Activated naive CD8-positive, alpha-beta T cell treated with anti-CD3 and anti-CD28 coated beads, Interleukin-2, amount 50 U/mL, for 16 hours (primary cell): ENCODE measurements around the gene PJVK.
A peak's percentile ranks its signal among the peaks of the same experiment; 100 is the strongest.

Experiments used
- DNase-seq: peaks from one replicate; pipeline ENCODE4 v3.0.0-alpha.2; 2020; ENCODE audit warnings: low read depth, low spot score

Gene PJVK

GRCh38 chr2:178480227-178481181 is 29.3 kb downstream of the PJVK start, which contains the start of gene PLEKHA3:
PLEKHA3 (plus strand) TSS chr2:178480457; CDS start chr2:178480870, 413 bp downstream.
- peak; percentile 36 for DNase-seq

- no peak for DNase-seq
Observed at GRCh38 chr2:178482437-178482836, 31.3 kb downstream of the PJVK start.

GRCh38 chr2:178484245-178485041 is 33.3 kb downstream of the PJVK start:
- DNase-seq, result no peak

- DNase-seq, result no peak
Observed at GRCh38 chr2:178485356-178485755, 34.2 kb downstream of the PJVK start.

- no peak for DNase-seq
Observed at GRCh38 chr2:178491612-178492011, 40.4 kb downstream of the PJVK start.

- no peak for DNase-seq
Observed at GRCh38 chr2:178496049-178496448, 44.9 kb downstream of the PJVK start.

GRCh38 chr2:178498137-178498536 is 47.0 kb downstream of the PJVK start:
- DNase-seq, result no peak

- no peak for DNase-seq
Observed at GRCh38 chr2:178499640-178500039, 48.5 kb downstream of the PJVK start.

- DNase-seq, result no peak
Observed at GRCh38 chr2:178502751-178503150, 51.6 kb downstream of the PJVK start.

GRCh38 chr2:178506101-178506500 is 54.9 kb downstream of the PJVK start:
- no peak for DNase-seq

- DNase-seq, result no peak
Observed at GRCh38 chr2:178506524-178506923, 55.3 kb downstream of the PJVK start.

GRCh38 chr2:178506949-178507348 is 55.8 kb downstream of the PJVK start:
- no peak for DNase-seq

- DNase-seq, result no peak
Observed at GRCh38 chr2:178508646-178509045, 57.5 kb downstream of the PJVK start.

GRCh38 chr2:178510384-178510783 is 59.2 kb downstream of the PJVK start:
- DNase-seq, result no peak
